HG02798 (cell line): ENCODE data around the gene ADGRF5.

Experiments
- ATAC-seq: cut with Tn5 transposase; IDR thresholded peaks from one replicate; pipeline ENCODE4 v1.9.1; 2021; ENCODE audit warnings: mild to moderate bottlenecking; ENCODE audit not compliant: unreplicated experiment, poor library complexity

The ADGRF5 gene

GRCh38 chr6:46931416-46931815, 9.7 kb upstream of the ADGRF5 start:
- no peak for ATAC-seq

GRCh38 chr6:46930331-46930730, 8.6 kb upstream of the ADGRF5 start:
- no peak for ATAC-seq

DNA sequence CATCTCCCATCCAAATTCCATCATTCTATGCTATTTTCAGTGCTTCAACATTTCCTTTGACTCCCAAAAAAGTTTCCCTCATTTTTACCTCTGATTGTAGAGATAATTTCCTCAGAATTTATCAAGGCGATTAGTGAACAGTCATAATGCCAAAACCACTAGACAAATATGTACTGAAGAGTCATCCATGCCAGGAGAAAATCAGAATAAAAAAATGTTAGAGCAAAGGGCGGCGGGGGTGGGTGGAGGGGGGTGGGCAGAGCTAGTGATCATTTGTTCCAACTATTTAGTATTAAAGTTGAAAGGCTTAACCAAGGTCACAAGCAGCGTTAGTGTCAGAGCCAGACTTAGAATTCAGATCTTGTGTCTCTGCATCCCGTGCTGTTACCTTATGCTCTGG, 5.3 kb upstream of the ADGRF5 start:
- ATAC-seq, result no peak

DNA sequence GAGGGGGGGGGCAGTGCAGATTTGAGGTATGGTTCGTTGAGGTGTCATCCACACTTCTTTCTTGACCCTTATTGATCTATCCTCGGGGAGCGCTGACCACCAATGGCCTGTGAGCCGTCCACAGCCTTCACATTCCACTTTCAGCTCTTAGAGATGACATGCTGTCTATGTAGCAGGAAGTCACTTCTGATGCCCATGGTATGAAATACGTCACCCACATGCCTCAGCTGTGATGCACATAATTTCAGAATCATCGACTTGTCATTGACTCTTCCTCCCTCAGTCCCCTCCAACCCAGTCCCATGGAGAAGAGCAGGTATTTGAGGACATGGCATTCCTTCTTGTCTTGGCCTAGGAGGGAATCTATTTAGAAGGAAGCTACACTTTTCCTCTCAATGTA, 4.7 kb upstream of the ADGRF5 start:
- no peak for ATAC-seq

DNA sequence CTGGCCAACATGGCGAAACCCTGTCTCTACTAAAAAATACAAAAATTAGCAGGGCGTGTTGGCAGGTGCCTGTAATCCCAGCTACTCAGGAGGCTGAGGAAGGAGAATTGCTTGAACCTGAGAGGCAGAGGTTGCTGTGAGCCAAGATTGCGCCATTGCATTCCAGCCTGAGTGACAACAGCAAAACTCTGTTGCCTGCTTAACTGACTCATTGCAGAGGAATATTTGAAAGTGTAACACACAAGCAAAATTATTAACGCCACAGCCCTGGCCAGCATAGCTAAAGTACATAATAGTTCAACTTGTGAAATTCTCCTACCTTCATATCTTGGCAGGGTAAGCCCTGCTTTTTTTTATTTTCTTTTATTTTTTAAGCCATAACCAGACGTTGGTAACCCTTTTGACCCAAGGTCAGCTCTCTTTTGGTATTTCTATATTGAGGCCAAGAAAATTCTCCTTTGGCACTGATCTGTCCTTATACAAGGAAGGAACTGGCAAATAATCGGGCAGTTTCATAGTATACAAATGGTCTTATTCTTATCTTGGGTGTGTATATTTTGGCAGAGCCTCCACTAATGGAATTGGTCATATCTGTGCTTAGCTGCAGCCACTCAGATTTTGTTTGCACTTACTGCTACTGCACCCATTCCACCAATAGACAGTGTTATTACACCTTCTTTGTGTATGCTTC, 4.0 kb upstream of the ADGRF5 start:
- ATAC-seq, result no peak

- no peak for ATAC-seq
These were observed 1.7 kb upstream of the ADGRF5 start for GRCh38 chr6:46923476-46923875.

- ATAC-seq, result no peak
These were observed 679 bp downstream of the ADGRF5 start for GRCh38 chr6:46921059-46921458.

DNA sequence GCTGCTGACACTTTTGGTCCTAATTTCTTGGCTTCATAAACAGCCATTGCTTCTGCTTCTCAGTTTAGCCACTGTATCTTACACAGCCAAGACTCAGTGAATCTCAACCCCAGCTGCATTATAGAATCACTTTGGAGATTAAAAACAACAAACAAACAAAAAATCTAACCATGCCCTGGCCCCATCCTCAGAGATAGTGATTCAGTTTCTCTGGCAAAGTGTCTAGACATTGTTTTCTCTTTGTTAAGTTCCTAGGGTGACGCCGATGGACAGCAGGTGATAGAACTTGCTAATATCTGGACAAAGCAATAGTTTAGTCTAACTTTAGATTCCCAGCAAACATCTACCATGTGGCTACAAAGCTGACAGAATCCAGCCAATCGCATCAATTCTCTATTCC, 2.9 kb downstream of the ADGRF5 start:
- ATAC-seq, result no peak

GRCh38 chr6:46917002-46917545, 4.7 kb downstream of the ADGRF5 start:
- ATAC-seq, result no peak

GRCh38 chr6:46915866-46916265, 5.9 kb downstream of the ADGRF5 start:
- ATAC-seq, result no peak

- ATAC-seq, result no peak
These were observed 6.4 kb downstream of the ADGRF5 start for GRCh38 chr6:46915380-46915779.

- ATAC-seq, result no peak
These were observed 7.4 kb downstream of the ADGRF5 start for GRCh38 chr6:46914279-46914810.

DNA sequence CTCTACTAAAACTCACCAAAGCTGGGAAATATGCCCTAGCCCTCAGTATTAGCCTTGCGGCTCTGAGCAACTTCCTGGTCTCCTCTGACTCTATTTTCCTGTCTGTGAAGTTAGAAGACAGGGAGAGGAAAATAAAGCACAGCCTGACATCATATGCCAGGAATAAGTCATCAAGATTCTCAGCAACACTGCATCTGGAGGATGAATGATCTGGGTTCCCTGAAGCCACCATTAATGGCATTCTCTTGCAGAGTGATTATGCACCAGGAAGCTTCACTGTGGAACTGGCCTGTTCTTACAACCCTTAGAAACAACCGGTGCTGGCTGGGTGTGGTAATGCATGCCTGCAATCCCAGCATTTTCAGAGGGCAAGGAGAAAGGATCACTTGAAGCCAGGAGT, 12.4 kb downstream of the ADGRF5 start:
- no peak for ATAC-seq

- no peak for ATAC-seq
These were observed 15.0 kb downstream of the ADGRF5 start for GRCh38 chr6:46906776-46907175.

DNA sequence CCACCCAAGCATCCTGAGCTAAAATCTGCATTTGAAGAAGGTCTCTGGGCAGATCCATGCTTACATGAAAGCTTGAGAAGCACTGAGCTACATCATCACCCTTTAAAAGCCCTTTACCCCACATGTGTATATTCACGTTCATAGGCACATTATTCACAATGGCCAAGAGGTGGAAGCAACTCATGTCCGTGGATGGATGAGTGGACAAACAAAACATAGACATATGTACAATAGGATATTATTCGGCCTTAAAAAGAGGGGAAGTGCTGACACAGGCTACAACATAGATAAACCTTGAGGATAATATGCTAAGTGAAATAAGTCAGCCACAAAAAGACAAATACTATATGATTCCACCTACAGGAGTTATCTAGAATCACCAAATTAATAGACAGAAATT, 17.6 kb downstream of the ADGRF5 start:
- ATAC-seq, result no peak

GRCh38 chr6:46903175-46903574, 18.6 kb downstream of the ADGRF5 start:
- no peak for ATAC-seq

- no peak for ATAC-seq
These were observed 19.8 kb downstream of the ADGRF5 start for GRCh38 chr6:46901882-46902314.

DNA sequence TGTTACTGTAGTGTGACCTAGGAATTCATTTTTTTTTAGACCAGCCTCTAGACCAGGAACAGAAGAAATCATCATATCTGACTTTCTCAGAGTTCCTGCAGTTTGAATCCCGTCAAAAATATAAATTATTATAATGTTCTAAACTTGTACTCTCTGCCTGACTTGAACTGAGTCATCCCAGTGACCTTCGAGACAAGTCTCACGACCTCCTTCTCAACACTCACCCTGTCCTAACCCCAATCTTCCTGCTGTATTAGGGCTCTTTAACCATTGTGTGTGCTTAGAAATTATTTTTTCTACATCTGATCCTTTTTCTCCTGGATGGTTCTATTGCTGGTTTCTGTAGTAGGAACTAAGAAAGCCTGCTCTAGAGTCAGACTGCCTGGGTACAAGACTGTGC, 21.5 kb downstream of the ADGRF5 start:
- no peak for ATAC-seq

- no peak for ATAC-seq
These were observed 22.1 kb downstream of the ADGRF5 start for GRCh38 chr6:46899659-46900058.

- ATAC-seq, result no peak
These were observed 23.7 kb downstream of the ADGRF5 start for GRCh38 chr6:46898006-46898405.

DNA sequence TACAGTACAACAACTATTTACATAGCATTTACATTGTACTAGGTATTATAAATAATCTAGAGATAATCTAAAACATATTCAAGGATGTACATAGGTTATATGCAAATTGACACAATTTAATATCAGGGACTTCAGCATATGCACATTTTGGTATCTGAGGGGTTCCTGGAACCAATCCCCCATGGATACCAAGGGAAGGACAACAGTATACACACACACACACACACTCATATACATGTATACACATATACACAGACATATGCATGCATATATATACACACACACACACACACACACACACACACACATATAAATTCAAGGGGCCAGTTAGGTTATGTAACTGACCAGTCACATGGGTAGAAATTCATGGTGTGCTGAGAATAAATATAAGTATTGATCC, 24.9 kb downstream of the ADGRF5 start:
- ATAC-seq, result no peak

- ATAC-seq, result no peak
These were observed 25.8 kb downstream of the ADGRF5 start for GRCh38 chr6:46895930-46896329.
